HG02623 (cell line): ENCODE results near the gene NDUFS2.

Source experiments
- ATAC-seq: cut with Tn5 transposase; IDR thresholded peaks from one replicate; pipeline ENCODE4 v1.9.1; 2021; ENCODE audit warnings: moderate library complexity; ENCODE audit not compliant: unreplicated experiment

Gene NDUFS2

DNA sequence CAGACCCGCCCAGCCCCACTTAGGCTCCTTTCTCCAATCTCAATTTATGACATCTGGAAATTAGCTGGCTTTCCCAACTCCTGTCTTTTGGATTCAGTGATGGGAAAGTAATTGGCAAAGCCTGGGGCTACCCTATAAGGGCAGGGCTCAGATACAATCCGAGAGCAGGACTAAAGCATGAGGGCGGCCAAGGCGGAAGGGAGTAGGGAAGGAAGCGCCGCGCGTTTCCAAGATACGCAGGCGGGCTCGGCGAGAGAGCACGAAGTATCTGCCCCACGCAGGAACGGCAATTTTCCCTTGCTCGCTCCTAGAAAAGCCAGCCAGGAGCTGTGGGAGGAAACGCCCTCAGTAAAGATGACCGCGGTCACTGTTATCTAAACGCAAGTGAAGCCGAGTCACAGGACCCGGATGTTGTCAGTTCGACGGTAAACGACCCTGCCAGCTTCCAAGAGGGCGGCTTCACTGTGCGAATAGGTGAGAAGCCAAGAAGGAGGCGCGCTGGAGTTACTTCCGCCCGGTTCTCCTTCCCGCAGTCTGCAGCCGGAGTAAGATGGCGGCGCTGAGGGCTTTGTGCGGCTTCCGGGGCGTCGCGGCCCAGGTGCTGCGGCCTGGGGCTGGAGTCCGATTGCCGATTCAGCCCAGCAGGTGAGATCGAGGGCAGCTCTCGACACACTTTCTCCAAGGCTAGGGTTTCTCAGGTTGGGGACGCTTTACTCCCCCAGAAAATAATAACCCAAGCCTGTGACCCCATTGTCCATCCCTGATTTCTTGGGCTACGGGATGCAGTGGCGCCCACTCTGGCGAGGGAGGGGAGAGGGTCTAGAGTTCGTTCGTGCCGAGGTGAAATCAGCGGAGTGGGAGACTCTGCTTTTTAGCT, at the start of gene NDUFS2:
TSS of gene NDUFS2 (plus strand) at position 532 of the 877 bp plus-strand sequence. CDS start at position 551, 19 bp downstream.
- ATAC-seq = peak; percentile 92

DNA sequence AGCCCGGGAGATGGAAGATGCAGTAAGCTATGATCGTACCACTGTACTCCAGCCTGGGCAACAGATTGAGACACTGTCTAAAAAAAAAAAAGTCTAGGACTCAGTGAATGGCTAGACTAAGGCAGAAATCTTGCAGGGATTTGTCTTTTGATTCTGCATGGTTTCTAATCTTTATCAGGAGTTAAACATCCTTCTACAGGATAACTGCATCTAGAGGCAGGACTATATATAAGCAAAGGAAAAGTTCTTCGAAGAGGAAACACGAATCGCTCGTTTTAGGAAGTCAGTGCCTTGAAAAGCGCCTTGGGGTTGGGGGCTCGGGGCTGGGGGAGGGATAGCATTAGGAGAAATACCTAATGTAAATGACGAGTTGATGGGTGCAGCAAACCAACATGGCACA, 49.0 kb upstream of the NDUFS2 start:
- no peak for ATAC-seq

DNA sequence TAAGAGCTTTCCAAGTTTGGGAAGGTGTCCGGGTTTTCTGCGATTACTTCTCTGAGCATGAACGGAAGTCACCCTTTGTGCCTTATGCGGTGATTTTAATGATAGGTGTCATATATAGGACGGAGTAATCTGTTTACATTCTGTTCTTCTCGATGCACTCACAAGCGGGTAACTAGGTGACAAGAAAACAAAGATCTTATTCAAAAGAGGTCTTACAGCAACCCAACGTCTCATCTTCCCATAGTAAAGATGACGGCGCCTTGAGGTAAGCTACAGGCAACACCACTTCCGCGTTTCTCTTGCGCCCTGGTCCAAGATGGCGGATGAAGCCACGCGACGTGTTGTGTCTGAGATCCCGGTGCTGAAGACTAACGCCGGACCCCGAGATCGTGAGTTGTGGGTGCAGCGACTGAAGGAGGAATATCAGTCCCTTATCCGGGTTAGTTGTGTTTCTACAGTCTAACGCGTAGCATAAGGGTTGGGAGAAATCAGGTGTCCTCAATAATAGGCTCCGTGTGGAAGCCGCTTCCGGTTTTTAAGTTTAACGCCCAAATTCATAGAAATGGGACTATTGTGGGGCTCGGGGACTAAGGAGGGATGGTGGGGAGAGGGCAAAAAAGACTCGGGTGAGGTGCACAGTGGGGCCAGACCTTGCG, 48.4 kb upstream of the NDUFS2 start, which contains the start of gene UFC1:
TSS of gene UFC1 (plus strand) at position 297 of the 656 bp plus-strand sequence. CDS start at position 317, 20 bp downstream.
- peak; percentile 82 for ATAC-seq

DNA sequence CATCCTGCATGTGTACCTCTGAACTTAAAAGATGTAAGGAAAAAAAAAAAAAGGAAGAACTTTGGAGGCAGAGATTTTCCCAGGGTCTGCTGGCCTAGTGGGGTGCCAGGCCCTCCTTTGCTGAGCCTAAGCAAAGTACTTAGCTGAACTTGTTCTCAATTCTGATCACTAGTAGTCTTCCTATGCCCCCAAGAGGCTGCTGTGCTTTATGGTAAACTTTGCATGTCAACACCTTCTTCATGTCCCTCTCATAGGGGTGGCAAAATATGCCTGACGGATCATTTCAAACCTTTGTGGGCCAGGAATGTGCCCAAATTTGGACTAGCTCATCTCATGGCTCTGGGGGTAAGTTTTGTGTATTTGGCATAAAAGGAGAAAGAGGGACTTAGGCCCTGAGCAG, 44.3 kb upstream of the NDUFS2 start:
- no peak for ATAC-seq

DNA sequence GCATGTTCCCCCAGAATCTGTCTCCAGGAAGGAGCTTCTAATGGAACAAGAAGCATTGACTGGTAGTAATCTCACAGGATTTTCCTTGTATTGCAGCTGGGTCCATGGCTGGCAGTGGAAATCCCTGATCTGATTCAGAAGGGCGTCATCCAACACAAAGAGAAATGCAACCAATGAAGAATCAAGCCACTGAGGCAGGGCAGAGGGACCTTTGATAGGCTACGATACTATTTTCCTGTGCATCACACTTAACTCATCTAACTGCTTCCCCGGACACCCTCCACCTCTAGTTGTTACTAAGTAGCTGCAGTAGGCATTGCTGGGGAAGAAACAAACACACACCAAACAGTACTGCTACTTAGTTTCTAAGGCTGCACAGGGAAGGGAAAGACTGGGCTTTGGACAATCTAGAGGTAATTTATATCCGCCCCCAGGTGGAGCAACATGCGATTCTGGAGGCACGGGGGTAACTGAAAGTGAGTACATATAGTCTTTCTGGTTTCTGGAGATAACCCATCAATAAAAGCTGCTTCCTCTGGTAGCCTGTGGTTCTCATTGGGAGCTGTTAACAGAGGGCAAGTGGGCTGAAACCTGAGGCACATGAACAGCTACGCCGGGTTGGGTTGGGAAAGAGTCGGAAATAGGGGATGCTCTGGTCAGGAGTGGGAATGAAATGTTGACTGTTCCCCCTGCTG, 43.7 kb upstream of the NDUFS2 start:
- no peak for ATAC-seq

DNA sequence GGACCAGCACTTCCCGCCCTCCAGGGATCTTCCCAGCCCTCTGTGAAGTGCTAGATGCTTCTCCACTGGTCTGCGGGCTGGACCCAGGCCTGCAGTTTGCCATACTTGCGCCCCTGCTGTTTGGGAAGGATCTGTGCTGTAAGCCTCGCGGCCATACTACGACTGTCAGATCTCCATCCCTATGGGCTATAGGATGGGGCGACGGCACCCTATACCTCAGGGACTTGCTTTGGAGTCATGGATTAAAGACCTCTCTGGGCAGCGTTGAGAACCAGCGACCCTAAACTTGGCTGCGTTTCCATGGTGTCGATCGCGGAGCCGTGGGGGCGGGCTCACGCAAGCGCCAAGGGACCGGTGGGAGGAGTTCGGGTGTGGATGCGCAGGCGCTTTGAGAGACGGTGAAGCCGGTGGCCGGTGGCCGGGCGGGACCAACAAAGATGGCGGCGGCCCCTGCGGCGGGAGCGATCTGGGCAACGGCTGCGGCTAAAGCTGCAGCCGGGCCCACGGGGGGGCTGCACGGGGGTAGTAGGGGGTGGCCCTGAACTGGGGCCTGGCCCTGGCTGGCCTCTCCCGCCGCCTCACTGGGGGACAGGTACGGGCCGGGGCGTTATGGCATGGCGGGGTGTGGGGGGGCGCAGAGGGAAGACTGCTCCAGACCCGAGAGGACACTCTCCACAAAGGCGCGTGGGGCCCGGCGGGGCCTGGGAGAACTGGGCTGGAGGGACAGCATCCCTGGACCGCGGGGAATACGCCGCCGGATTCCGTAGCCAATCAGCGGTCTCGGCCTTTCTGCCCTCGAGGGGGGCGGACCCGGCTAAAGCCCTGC, 42.9 kb upstream of the NDUFS2 start, which contains the start of gene USP21:
TSS of gene USP21 (plus strand) at position 414 of the 826 bp plus-strand sequence. CDS start 1,141 bp downstream, outside the sequence.
- peak; percentile 82 for ATAC-seq

DNA sequence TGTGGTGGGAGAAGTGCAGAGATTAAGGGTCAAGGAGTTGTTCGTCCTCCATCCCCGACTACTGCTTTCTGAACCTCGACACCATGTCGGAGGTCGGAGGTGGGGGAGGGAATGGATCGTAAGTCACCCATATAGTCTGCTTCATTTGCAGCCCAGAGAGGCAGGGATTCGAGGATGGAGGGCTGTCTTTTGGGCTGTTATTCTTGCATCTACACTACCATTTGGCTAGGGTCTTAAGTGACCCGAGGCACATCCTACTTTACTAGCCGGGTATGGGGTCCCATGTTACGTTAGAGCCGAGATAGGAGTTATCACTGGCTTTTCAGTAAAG, 42.3 kb upstream of the NDUFS2 start:
- ATAC-seq = no peak

DNA sequence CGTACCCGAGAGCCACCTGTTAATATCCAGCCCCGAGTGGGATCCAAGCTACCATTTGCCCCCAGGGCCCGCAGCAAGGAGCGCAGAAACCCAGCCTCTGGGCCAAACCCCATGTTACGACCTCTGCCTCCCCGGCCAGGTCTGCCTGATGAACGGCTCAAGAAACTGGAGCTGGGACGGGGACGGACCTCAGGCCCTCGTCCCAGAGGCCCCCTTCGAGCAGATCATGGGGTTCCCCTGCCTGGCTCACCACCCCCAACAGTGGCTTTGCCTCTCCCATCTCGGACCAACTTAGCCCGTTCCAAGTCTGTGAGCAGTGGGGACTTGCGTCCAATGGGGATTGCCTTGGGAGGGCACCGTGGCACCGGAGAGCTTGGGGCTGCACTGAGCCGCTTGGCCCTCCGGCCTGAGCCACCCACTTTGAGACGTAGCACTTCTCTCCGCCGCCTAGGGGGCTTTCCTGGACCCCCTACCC, 41.5 kb upstream of the NDUFS2 start:
- no peak for ATAC-seq

DNA sequence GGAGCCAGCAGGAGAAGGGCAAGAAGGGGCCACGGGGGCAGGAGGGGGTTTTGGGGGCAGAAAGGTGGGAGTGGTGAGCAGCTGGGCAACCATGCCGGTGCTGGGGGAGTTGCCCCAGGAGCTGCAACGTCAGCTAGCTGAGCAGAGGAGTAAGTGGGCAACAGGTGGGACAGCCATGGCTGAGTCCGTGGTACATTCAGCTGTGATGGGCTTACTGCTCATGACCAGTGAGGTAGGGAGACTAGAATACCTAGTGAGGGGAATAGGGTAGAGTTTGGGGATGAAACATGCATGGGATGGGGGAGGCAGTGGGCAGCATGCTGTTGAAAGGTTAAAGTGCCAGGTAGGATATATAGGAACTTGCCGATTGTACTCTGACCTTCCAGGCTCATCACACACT, 40.5 kb upstream of the NDUFS2 start:
- ATAC-seq = no peak

DNA sequence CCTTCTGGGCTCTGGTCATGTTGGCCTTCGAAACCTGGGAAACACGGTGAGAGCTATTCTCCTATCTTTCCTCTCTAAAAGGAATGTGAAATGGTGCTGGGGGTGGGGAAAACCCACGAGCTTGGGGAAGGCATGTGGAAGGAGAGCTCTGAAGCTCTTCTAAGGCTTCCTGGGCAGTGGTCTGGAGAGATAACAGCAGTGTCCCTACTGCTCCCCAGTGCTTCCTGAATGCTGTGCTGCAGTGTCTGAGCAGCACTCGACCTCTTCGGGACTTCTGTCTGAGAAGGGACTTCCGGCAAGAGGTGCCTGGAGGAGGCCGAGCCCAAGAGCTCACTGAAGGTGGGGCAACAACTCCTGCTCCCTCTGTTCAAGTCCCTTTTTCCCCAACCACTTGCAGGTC, 40.1 kb upstream of the NDUFS2 start:
- ATAC-seq = no peak

DNA sequence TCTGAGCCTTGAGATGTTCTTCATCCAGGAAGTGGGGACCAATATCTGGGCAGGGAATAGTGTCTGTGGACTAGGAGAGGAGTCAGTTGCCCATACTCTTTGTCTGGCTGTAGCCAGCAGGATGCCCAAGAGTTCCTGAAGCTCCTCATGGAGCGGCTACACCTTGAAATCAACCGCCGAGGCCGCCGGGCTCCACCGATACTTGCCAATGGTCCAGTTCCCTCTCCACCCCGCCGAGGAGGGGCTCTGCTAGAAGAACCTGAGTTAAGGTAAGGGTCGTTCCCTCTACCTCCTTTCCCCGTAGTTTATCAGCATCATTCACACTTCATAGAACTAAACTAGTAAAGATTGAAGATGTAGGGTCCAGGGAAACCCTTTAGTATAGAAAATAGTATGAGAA, 39.4 kb upstream of the NDUFS2 start:
- ATAC-seq = no peak

DNA sequence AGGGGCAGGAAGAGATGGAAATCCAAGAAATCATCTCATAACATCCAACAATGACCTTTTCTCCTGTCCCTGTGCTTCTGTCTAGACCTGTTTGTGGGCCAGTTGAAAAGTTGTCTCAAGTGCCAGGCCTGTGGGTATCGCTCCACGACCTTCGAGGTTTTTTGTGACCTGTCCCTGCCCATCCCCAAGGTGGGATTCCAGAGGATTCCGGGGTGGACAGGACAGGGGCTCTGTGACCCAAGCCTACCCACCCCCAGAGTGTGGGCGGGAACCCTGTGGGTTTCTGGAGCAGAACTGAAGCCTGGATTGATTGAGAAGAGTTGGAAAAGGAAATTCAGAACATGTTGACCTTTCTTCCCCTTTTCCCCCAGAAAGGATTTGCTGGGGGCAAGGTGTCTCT, 38.4 kb upstream of the NDUFS2 start:
- ATAC-seq = no peak

DNA sequence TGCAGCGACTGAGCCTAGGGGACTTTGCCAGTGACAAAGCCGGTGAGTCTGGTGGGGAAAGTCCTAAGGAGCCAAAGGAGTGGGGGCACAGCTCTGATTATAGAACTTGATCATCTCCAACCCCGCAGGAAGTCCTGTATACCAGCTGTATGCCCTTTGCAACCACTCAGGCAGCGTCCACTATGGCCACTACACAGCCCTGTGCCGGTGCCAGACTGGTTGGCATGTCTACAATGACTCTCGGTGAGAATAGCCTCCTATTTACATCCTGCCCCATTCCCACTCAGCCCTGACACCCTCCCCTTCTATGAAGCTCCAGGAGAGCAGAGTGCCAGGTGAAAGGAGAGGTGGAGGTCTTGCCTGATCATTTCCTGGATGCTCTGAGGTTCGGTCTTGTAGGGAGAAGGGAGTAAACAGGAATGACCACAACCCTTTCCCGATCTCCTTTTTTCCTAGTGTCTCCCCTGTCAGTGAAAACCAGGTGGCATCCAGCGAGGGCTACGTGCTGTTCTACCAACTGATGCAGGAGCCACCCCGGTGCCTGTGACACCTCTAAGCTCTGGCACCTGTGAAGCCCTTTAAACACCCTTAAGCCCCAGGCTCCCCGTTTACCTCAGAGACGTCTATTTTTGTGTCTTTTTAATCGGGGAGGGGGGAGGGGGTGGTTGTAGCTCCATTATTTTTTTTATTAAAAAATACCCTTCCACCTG, 37.1 kb upstream of the NDUFS2 start:
- ATAC-seq = no peak

DNA sequence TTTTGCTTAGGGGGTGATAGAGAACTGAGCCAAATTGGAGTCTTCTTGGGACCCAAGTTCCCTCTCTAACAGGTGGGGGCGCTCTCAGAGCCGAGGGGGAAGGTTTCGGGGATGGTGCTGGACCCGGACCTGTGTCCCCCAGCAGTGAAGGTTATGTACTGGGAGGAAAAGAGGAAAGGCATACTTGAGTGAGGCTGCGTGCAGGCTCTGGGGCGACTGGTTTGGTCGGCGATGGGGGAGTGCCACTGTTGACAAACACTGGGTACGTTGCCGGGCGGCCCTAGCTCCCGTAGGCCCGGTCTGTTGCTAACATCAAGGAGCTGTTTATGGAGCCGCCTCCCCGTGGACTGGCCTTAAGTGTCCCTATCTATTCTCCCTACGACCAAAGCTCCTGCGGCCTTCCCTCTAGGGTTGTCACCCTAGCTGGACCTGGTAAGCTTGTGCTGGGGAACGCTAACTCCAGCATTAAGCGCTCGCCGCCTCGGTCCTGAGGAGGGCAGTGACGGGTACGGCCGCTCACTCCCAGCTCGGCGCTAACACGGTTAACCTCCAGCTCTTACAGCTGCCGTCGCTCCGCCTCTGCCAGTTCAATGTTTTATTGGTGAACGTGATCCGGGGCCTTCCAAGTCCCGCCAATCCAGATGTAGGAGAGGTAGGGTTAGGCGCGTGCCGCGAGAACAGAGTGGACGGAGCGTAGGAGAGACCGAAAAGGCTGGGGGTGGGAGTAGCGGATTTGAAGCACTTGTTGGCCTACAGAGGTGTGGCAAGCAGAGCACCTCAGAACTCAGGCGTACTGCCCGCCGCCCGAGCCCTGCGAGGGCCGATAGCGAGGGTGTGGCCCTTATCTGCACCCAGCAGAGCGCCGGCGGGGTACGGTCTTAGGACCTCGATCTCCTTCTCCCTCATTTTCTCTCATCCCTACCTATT, 36.2 kb upstream of the NDUFS2 start, which contains the start of gene PPOX:
TSS of gene PPOX (plus strand) at position 685 of the 927 bp plus-strand sequence. CDS start 422 bp downstream, outside the sequence.
- ATAC-seq = peak; percentile 93

DNA sequence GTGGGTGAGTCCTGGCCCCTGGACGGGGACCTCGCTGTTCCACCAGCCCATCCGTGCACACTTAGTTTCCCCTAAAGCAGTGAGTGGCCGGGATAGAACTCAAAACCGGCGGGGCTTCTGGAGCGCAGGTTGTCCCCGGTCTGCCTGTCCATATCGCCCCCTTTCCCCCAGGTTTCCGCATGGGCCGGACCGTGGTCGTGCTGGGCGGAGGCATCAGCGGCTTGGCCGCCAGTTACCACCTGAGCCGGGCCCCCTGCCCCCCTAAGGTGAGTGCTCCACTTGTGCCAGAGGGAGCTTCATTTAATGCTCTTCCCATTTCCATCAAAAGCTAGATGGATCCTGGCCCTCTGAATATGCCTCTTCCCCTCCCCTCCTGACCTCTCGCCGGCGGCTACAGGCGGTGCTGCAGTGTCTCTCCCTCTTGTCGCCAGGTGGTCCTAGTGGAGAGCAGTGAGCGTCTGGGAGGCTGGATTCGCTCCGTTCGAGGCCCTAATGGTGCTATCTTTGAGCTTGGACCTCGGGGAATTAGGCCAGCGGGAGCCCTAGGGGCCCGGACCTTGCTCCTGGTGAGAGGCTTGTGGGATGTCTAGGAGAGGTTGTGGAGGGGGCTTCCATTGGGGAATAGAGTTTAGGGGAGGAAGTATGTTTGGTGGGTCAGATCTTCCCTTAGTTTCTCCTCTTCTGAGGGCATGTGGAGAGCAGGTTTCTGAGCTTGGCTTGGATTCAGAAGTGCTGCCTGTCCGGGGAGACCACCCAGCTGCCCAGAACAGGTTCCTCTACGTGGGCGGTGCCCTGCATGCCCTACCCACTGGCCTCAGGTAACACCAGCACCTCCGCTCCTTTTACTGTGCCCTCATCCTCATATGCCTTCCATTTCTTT, 35.3 kb upstream of the NDUFS2 start:
- ATAC-seq = no peak

DNA sequence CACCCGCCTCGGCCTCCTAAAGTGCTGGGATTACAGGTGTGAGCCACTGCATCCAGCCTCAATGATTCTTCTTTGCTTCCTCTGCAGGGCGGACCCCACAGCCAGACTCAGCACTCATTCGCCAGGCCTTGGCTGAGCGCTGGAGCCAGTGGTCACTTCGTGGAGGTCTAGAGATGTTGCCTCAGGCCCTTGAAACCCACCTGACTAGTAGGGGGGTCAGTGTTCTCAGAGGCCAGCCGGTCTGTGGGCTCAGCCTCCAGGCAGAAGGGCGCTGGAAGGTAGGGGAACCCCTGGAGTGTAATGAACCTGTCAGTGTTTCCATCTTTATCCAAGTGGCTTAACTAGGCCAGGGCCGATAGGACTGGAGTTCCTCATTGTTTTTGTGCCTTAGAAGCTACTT, 33.3 kb upstream of the NDUFS2 start:
- ATAC-seq = no peak

DNA sequence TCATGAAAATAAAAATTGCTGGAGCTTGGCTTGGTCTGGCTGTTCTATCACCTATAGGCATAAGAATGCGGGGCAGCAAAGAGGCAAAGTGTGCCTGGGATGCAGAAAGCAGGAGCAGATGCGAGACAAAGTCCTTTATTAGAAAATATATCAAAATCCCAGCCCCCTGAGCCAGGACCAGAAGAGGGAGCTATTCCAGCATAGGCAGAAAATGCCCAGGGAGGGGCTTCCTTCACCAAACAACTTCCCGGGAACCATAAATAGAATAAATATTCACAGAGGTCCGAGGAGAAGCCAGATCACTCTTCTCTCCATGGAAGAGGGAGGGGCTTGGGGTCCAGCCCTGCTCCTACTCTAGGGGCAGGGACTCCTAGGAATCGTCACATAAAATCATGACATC, 31.0 kb upstream of the NDUFS2 start:
- no peak for ATAC-seq

DNA sequence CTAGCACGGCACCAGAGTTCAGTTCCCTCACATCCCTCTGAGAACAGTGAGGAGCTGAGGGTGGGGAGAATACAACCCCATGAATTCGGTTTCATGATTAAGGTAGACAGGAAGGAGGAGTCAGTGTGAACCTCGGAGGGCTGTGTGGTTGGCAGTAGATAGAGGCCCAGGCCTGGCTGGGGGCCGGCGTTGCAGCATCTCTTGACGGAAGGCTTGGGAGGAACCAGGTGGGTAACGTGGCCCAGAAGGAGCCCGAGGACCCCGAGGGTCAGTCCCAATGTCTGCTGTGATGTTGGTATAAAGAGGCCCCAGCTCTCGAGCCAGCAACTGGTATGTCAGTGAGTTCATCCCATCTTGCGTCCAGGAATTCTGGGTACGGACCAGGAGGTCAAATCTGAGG, 30.5 kb upstream of the NDUFS2 start:
- no peak for ATAC-seq
